HG03354 (cell line): ENCODE data around the gene TRIM6.
"Not testable (repeated sequence)": the region's sequence is repeated elsewhere in the genome, so short reads cannot be mapped to it uniquely, and the experiment has no call there.

ENCODE experiments used
- ATAC-seq: cut with Tn5 transposase; IDR thresholded peaks from one replicate; pipeline ENCODE4 v1.9.1; 2021; ENCODE audit warnings: mild to moderate bottlenecking; ENCODE audit not compliant: unreplicated experiment, poor library complexity, severe bottlenecking

Gene TRIM6

DNA sequence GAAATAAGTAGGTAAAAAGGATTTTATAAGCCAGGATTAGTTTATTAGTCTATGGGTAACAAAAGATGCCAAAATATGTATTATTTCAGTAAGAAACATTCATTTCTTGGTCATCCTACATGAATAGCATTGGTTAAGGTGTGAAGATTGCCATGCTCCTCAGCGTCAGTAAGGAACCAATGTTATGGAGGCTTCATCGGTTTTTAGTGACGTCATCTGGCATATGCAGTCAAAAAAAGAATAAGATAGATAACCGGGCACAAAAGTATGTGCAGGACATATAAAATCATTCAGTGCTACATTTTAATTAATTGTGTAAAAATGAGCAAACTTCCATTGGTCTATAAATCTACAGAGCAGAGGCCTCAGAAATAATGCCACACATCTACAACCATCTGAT, 59.0 kb downstream of the TRIM6 start:
- ATAC-seq: no peak

DNA sequence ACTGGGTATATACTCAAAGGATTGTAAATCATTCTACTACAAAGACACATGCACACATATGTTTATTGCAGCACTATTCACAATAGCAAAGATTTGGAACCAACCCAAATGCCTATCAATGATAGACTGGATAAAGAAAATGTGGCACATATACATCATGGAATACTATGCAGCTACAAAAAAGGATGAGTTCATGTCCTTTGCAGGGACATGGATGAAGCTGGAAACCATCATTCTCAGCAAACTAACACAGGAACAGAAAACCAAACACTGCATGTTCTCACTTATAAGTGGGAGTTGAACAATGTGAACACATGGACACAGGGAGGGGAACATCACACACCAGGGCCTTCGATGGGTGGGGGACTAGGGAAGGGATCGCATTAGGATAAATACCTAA, 60.5 kb downstream of the TRIM6 start:
- not testable (repeated sequence) for ATAC-seq

DNA sequence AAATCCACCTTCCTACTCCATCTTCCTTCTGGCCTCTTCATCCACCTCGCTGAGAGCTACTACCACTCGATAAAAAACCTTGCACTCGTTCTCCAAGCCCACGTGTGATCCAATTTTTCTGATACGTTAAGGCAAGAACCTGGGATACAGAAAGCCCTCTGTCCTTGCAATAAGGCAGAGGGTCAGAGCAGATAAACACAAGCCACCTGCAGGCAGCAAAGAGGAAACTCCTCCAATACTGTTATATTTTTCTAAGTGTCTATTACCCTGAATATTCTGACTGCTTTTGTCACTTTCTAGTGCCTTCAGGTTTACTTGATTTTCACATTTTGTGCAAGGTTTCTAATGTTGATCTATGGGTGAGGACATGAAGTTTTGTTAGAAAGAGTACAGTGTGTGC, 61.9 kb downstream of the TRIM6 start:
- ATAC-seq: no peak
